MM.1S (cell line): ENCODE measurements around the gene GPR137.

Experiments used
- DNase-seq: peaks from one replicate; pipeline ENCODE4 v3.0.0-alpha.2; 2015
- H2AFZ ChIP-seq: fragments of 300-600 bp; sonication (generic); 2 replicates; pipeline ENCODE4 v1.6.0; 2016; ENCODE audit warnings: antibody characterized with exemption, low read length
- H3F3A ChIP-seq: fragments of 300-600 bp; sonication (generic); 2 replicates; pipeline ENCODE4 v1.6.1; 2016; ENCODE audit warnings: mild to moderate bottlenecking, antibody characterized with exemption, low read length, moderate library complexity, mixed read lengths; ENCODE audit not compliant: insufficient read depth
- H3K27ac ChIP-seq: fragments of 300-600 bp; sonication (generic); 2 replicates; pipeline ENCODE4 v1.5.1; 2016; ENCODE audit warnings: mild to moderate bottlenecking, low read length
- H3K27me3 ChIP-seq: fragments of 300-600 bp; sonication (generic); replicated peaks from 2 replicates; pipeline ENCODE4 v1.6.0; 2016; ENCODE audit warnings: low read length; ENCODE audit not compliant: insufficient read depth
- H3K36me3 ChIP-seq: fragments of 300-600 bp; sonication (generic); replicated peaks from 2 replicates; pipeline ENCODE4 v1.6.1; 2016; ENCODE audit warnings: mild to moderate bottlenecking, low read length, mixed read lengths; ENCODE audit not compliant: insufficient read depth
- H3K4me1 ChIP-seq: fragments of 300-600 bp; sonication (generic); 2 replicates; pipeline ENCODE4 v1.6.1; 2016; ENCODE audit warnings: low read length, mixed read lengths
- H3K4me2 ChIP-seq: fragments of 300-600 bp; sonication (generic); 2 replicates; pipeline ENCODE4 v1.6.0; 2016; ENCODE audit warnings: low read depth, low read length
- H3K4me3 ChIP-seq: fragments of 300-600 bp; sonication (generic); 2 replicates; pipeline ENCODE4 v1.5.1; 2016; ENCODE audit warnings: low read length, mixed read lengths
- H3K79me2 ChIP-seq: fragments of 300-600 bp; sonication (generic); 2 replicates; pipeline ENCODE4 v1.6.1; 2016; ENCODE audit warnings: mixed run types, low read length, mixed read lengths
- H3K9ac ChIP-seq: fragments of 300-600 bp; sonication (generic); 2 replicates; pipeline ENCODE4 v1.6.1; 2016; ENCODE audit warnings: low read length, mixed read lengths
- H3K9me2 ChIP-seq: fragments of 300-600 bp; sonication (generic); replicated peaks from 2 replicates; pipeline ENCODE4 v1.6.1; 2016; ENCODE audit warnings: mild to moderate bottlenecking, low read length, mixed read lengths; ENCODE audit not compliant: insufficient read depth
- H3K9me3 ChIP-seq: fragments of 300-600 bp; sonication (generic); replicated peaks from 2 replicates; pipeline ENCODE4 v1.6.1; 2016; ENCODE audit warnings: mild to moderate bottlenecking, low read length, mixed read lengths; ENCODE audit not compliant: insufficient read depth
- H4K20me1 ChIP-seq: fragments of 300-600 bp; sonication (generic); 2 replicates; pipeline ENCODE4 v1.6.1; 2016; ENCODE audit warnings: mild to moderate bottlenecking, low read length, moderate library complexity, mixed read lengths; ENCODE audit not compliant: insufficient read depth
- EZH2 ChIP-seq: fragments of 300-600 bp; sonication (generic); optimal IDR thresholded peaks from 2 replicates; pipeline ENCODE3; 2017; ENCODE audit warnings: low read depth, mild to moderate bottlenecking, antibody characterized with exemption, low read length, mixed read lengths
- EZH2phosphoT487 ChIP-seq: fragments of 300-600 bp; sonication (generic); IDR thresholded peaks from 2 replicates; pipeline ENCODE4 v1.6.1; 2018; ENCODE audit warnings: antibody characterized with exemption, low read length
- TF ChIP-seq, protein P1 (sequence below): fragments of 300-600 bp; sonication (generic); IDR thresholded peaks from 2 replicates; pipeline ENCODE4 v1.5.1; 2016; ENCODE audit warnings: antibody characterized with exemption, low read length, mixed read lengths

GPR137 gene

DNA sequence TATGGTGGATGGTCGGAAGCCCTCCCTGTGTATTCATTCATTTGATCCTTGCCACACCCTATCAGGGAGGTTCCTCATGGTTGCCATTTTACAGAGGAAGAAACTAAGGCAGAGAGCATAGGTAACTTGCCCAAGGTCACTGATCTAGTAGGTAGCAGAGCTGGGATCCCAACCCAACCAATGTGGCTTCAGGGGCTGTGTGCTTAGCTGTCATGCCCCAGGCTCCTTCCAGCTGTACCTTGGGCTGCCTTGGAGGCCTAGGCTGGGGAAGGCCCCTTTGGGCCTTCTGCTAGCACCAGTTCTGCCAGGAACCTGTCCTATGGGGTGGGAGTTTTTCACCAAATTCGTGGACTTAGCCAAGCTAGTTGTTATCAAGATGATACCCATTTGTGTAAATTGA is 9.8 kb upstream of the GPR137 start:
- no peaks in the 10 kb centered on the region for H3K9me2 ChIP-seq
- no peak overlapping the region for H3K27ac ChIP-seq
- no peak overlapping the region for H3K4me3 ChIP-seq
- no peaks in the 10 kb centered on the region for H3K27me3 ChIP-seq
- TF ChIP-seq, protein P1, sequence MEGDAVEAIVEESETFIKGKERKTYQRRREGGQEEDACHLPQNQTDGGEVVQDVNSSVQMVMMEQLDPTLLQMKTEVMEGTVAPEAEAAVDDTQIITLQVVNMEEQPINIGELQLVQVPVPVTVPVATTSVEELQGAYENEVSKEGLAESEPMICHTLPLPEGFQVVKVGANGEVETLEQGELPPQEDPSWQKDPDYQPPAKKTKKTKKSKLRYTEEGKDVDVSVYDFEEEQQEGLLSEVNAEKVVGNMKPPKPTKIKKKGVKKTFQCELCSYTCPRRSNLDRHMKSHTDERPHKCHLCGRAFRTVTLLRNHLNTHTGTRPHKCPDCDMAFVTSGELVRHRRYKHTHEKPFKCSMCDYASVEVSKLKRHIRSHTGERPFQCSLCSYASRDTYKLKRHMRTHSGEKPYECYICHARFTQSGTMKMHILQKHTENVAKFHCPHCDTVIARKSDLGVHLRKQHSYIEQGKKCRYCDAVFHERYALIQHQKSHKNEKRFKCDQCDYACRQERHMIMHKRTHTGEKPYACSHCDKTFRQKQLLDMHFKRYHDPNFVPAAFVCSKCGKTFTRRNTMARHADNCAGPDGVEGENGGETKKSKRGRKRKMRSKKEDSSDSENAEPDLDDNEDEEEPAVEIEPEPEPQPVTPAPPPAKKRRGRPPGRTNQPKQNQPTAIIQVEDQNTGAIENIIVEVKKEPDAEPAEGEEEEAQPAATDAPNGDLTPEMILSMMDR = no peak
- TF ChIP-seq EZH2phosphoT487 = no peak
- no peak for TF ChIP-seq EZH2
- no peak overlapping the region for H2AFZ ChIP-seq
- H4K20me1 ChIP-seq = no peaks in the 10 kb centered on the region
- no peak overlapping the region for H3K9ac ChIP-seq
- no peaks in the 10 kb centered on the region for H3K9me3 ChIP-seq
- DNase-seq = no peak
- H3K4me2 ChIP-seq = no peak overlapping the region
- 0 out of 2 replicates have a peak, but pooled peaks cover 5% of the 10 kb centered on the region for H3K4me1 ChIP-seq
- H3K79me2 ChIP-seq = peaks cover 21% of the 10 kb centered on the region
- peaks cover 3% of the 10 kb centered on the region; the same call in 1 of the 2 replicates for H3K36me3 ChIP-seq
- H3F3A ChIP-seq = peaks cover 13% of the 10 kb centered on the region

DNA sequence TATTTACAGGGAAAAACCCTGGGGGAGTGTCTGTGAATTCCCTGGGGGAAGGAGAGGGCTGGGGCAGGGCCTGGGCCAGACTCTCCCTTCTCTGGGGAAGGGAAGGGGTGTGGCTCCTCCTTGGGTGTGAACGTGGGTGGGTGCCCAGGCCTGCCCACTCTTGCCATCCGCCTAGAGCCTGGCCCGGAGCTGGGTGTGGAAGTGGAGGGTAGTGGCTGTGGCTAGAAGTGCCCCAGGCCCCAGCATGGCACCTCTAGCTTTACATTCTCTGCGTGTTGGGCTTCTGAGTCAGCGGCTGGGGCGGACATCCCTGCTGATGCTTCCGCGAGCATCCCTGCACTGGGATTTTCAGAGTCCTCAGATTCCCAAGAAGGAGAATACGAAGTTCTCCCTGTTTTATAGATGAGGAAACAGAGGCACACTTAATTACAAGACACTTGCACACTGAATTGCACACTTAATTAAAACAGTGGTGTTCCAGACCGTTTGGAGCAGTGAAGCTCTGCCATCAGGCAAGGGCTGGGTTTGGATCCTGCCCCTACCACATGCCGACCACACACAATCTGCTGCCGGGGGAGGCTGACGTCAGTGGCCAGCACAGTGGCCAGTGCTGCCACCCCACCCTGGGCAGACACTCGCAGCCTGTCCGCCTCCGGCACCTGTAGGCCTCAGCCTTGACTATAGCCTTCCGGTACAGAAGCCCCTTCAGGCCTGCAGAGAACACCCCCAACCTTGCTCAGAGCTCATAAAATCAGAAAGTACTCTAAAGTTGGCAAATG is 8.8 kb upstream of the GPR137 start:
- H4K20me1 ChIP-seq = no peaks in the 10 kb centered on the region
- H3K4me2 ChIP-seq = no peak overlapping the region
- H3K79me2 ChIP-seq = peaks cover 17% of the 10 kb centered on the region
- no peak overlapping the region for H3K4me3 ChIP-seq
- H3K9me3 ChIP-seq = no peaks in the 10 kb centered on the region
- H2AFZ ChIP-seq = no peak overlapping the region
- H3K9me2 ChIP-seq = no peaks in the 10 kb centered on the region
- H3K27ac ChIP-seq = no peak overlapping the region
- H3K9ac ChIP-seq = no peak overlapping the region
- no peaks in the 10 kb centered on the region for H3K27me3 ChIP-seq
- TF ChIP-seq EZH2 = no peak
- TF ChIP-seq, protein P1 = no peak
- no peak for TF ChIP-seq EZH2phosphoT487
- H3K36me3 ChIP-seq = peaks cover 3% of the 10 kb centered on the region; the same call in 1 of the 2 replicates
- H3K4me1 ChIP-seq = 0 out of 2 replicates have a peak, but pooled peaks cover 1% of the 10 kb centered on the region
- DNase-seq = peak; percentile 0
- peaks cover 7% of the 10 kb centered on the region for H3F3A ChIP-seq

DNA sequence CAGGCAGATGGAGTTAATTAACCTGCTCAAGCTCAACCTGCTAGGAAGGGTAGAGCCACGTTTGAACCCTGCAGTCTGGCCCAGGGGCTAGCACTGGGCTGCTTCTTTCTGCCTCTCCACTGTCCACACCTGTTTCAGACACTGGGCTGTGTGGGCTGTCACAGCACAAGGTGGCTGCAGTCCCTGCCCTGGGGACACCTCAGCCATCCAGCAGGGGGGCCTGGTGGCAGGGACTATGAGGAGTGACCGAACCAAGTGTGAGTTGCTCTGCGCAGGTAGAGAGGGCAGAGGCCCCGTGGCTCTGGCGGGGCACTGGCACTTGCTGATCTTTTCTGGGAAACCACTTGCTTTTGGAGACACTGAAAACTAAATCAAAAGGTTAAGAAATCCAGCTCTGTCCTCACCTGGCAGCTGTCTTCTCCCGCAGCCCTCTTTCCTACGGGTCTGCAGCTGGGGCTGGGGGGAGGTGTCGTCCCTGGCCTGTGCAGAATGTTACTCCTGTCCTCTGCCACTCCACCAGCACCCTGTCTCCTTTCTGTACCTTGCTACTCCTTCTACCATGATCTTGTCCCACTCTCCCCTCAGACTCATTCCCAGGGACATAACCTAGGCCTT is 7.0 kb upstream of the GPR137 start:
- Histone ChIP-seq H3K36me3 (peaks cover 3% of the 10 kb centered on the region; the same call in 1 of the 2 replicates), H3K27me3 (no peaks in the 10 kb centered on the region), H3K4me2 (no peak overlapping the region), H3K9ac (no peak overlapping the region), H3K4me3 (no peak overlapping the region), H3K4me1 (peaks cover 7% of the 10 kb centered on the region), H3K9me3 (no peaks in the 10 kb centered on the region), H2AFZ (no peak overlapping the region), H3K27ac (no peak overlapping the region), H3K79me2 (peaks cover 28% of the 10 kb centered on the region), H3K9me2 (no peaks in the 10 kb centered on the region), H3F3A (peaks cover 2% of the 10 kb centered on the region; the same call in 1 of the 2 replicates), H4K20me1 (no peaks in the 10 kb centered on the region)
- TF ChIP-seq, protein P1 = no peak
- DNase-seq = no peak
